ENCODE measurements around the gene ARHGAP15.

The ARHGAP15 gene

DNA sequence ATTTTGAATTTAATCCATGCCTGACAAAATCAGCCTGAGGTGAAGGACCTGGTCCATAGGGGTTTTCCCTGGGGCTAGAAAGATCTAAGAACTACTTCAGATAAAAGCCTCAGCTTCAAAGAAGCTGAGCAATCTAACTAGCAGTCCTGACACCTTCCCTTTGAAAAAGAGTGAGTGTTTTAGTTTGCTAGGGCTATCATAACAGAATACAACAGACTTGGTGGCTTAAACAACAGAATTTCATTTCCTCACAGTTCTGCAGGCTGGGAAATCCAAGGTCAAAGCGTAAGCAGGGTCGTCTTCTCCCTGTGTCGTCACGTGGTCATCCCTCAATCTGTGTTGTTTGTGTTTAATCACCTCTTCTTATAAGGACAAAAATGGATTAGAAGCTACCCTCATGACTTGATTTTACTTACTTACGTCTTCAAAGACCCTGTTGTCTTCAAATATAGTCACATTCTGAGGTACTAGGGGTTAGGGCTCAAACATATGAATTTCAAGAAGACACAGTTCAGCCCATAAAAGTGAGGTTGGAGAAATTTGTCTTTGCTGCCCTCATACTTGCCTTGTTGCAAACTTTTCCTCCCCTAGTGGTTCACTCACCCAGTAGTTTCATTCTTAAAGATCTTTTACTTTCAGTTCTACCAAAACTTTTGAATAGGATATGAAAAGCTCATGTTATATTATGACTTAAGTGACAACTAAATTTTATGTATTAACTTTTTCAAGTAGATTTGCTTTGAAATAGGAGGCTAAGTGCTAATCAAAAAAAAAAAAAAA is 673.8 kb downstream of the ARHGAP15 start:
- no peak for DNase-seq

DNA sequence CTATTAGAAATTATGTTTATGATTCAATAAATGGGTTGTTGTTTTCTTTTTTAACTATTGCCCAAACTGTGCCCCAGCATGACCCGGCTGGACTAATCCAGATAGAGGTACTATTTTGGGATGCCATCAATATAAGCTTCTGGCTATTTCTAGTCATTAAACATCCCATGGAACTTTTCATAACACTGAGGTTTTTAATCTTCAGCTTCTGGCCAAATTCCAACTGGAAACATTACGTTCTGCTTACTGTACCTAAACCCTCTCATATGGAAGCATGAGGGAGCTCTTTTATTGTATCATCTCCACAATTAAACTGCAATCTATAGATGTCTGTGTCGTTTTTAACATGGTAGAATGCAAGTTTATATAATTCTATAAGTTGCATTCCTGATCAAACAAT is 674.7 kb downstream of the ARHGAP15 start:
- DNase-seq = no peak

DNA sequence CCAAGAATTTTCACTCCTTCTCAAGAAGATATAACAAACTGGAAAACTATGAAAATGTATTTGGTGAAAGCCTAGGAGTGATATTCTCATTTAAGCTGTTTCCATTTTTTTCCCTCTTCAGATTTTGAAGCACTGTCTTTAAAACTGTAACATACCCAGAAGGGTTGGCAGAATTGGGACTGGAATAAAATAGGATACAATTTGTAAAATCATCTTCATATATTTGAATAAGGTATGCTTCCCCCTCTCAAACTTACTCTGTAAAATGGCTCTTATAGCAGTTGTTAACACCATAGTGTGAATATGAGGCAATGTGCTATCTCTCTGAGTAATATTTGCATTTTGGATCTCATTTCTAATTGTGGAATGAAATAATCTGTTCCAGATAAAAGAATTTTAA is 676.4 kb downstream of the ARHGAP15 start:
- DNase-seq = no peak

DNA sequence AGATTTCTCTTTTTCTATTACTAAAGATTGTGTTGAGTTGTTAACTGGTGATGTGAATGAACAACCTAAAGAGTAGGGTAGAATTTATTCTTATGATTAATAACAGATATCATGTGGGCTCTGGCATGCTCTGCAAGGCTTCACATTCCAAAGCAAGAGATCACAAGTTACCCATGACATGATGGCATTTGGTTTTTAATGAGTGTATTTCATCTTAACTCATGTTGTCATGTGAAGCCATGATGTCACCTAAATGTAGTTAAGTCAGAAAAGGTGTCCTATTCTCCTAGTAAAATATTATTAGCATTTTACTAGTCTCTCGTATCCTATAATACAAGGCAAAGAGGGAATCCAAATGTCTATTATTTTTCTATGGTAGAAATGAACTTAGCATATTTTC is 678.0 kb downstream of the ARHGAP15 start:
- no peak for DNase-seq

DNA sequence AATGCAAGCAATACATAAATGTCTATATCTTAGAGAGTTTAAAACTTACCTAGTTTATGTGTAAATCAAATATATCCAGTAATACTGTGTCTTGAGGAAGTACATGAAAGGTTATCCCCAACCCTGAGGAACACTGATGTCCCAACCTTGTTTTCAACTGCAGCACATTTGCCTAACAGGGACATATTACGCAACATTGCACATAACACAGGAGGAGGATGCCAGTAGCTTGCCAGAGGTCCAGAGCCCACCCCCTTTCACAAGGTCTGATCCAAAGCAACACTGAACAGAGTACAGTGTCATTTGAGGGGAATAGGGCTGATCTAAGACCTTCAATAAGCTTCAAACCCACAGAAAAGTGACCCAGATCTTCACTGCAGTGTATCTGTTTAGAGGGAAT is 678.5 kb downstream of the ARHGAP15 start:
- DNase-seq = no peak

DNA sequence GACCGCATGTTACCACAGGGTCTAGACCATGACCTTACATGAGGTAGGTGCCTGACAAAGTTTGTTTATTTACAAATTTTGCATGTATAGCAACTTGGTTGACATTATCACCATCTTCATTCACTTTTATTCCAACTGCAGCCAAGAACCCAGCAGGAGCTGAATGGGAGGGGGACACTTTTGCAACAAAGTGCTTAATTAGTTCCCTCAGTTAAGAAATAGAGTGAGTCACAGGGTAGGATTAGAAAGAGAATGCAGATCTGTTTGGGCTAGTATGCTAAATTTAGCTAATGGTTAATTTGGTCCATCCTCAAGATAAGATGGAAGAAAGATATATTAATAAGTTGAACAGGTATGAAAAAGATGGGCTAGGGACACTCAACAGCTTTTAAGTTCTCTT is 678.9 kb downstream of the ARHGAP15 start:
- no peak for DNase-seq

- DNase-seq = no peak
Observed at GRCh38 chr2:143815082-143815481, 685.9 kb downstream of the ARHGAP15 start.

DNA sequence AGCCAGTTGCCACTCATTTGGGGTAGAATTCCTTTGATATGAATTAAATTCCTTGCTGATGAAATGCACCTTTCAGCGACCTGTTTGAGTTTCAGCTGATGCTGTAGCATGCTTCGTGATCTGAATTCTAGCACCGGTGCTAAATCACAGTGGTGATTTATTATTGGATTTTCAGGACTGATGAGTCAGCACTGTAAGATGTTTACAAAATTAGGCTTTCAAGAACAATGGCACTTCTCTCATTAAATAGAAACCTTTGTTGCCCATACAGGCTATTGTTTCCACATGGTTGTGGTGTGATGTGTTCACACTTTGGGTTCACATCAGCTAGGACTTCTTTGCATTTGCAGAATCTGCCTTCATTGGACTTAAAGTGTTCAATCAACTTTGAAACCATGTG is 687.7 kb downstream of the ARHGAP15 start:
- DNase-seq = no peak
